ENCODE data around the gene ITPKC.

The ITPKC gene

GRCh38 chr19:40703029-40703755, 13.7 kb upstream of the ITPKC start:
- Histone ChIP-seq H3K27me3 (ENCODE audit: insufficient read depth, low read length, poor library complexity, severe bottlenecking) (no peaks in the 10 kb centered on the region), H3F3A (ENCODE audit: low read depth) (no peaks in the 10 kb centered on the region), H3K4me3 (ENCODE audit: low read length, poor library complexity, severe bottlenecking) (no peak overlapping the region), H4K20me1 (ENCODE audit: insufficient read depth, low read length, poor library complexity, severe bottlenecking) (no peaks in the 10 kb centered on the region), H3K36me3 (ENCODE audit: insufficient read depth, low read length) (peaks cover 13% of the 10 kb centered on the region; the same call in 1 of the 2 replicates), H3K9ac (ENCODE audit: low read depth, low read length, poor library complexity, severe bottlenecking) (no peak overlapping the region), H3K79me2 (ENCODE audit: insufficient read depth, low read length) (no peaks in the 10 kb centered on the region), H3K9me2 (replicated peaks; ENCODE audit: low read depth, low read length) (no peaks in the 10 kb centered on the region), H2AFZ (ENCODE audit: low read length) (no peak overlapping the region), H3K4me1 (ENCODE audit: insufficient read depth, low read length, poor library complexity, severe bottlenecking) (no peaks in the 10 kb centered on the region), H3K9me3 (ENCODE audit: insufficient read depth, low read depth, low read length) (no peaks in the 10 kb centered on the region), H3K4me2 (ENCODE audit: low read depth, low read length, poor library complexity, severe bottlenecking) (no peak overlapping the region)
- no peak for TF ChIP-seq EZH2phosphoT487 (IDR thresholded peaks at IDR 0.05; ENCODE audit: borderline replicate concordance)
- TF ChIP-seq CTCF (conservative IDR thresholded peaks at IDR 0.05; ENCODE audit: low read length), result no peak

- H4K20me1 ChIP-seq (ENCODE audit: insufficient read depth, low read length, poor library complexity, severe bottlenecking), result no peaks in the 10 kb centered on the region
- H3K36me3 ChIP-seq (ENCODE audit: insufficient read depth, low read length), result peaks cover 13% of the 10 kb centered on the region; the same call in 1 of the 2 replicates
- no peak overlapping the region for H2AFZ ChIP-seq (ENCODE audit: low read length)
Measured at GRCh38 chr19:40704491-40705361, 12.2 kb upstream of the ITPKC start.

GRCh38 chr19:40705362-40705651, 11.6 kb upstream of the ITPKC start:
- H3K79me2 ChIP-seq (ENCODE audit: insufficient read depth, low read length), result no peaks in the 10 kb centered on the region
- no peak overlapping the region for H3K4me2 ChIP-seq (ENCODE audit: low read depth, low read length, poor library complexity, severe bottlenecking)
- no peak overlapping the region for H2AFZ ChIP-seq (ENCODE audit: low read length)
- H3K9me2 ChIP-seq (replicated peaks; ENCODE audit: low read depth, low read length), result no peaks in the 10 kb centered on the region
- H3K27me3 ChIP-seq (ENCODE audit: insufficient read depth, low read length, poor library complexity, severe bottlenecking), result no peaks in the 10 kb centered on the region
- H3K9ac ChIP-seq (ENCODE audit: low read depth, low read length, poor library complexity, severe bottlenecking), result no peak overlapping the region
- no peaks in the 10 kb centered on the region for H4K20me1 ChIP-seq (ENCODE audit: insufficient read depth, low read length, poor library complexity, severe bottlenecking)
- no peak for TF ChIP-seq CTCF (conservative IDR thresholded peaks at IDR 0.05; ENCODE audit: low read length)
- TF ChIP-seq EZH2phosphoT487 (IDR thresholded peaks at IDR 0.05; ENCODE audit: borderline replicate concordance), result no peak
- H3K4me3 ChIP-seq (ENCODE audit: low read length, poor library complexity, severe bottlenecking), result no peak overlapping the region
- no peaks in the 10 kb centered on the region for H3K9me3 ChIP-seq (ENCODE audit: insufficient read depth, low read depth, low read length)
- no peaks in the 10 kb centered on the region for H3F3A ChIP-seq (ENCODE audit: low read depth)
- peaks cover 13% of the 10 kb centered on the region; the same call in 1 of the 2 replicates for H3K36me3 ChIP-seq (ENCODE audit: insufficient read depth, low read length)
- no peaks in the 10 kb centered on the region for H3K4me1 ChIP-seq (ENCODE audit: insufficient read depth, low read length, poor library complexity, severe bottlenecking)

More at GRCh38 chr19:40704491-40705361, 12.2 kb upstream of the ITPKC start:
- Histone ChIP-seq H3K4me3 (ENCODE audit: low read length, poor library complexity, severe bottlenecking) (no peak overlapping the region), H3K4me1 (ENCODE audit: insufficient read depth, low read length, poor library complexity, severe bottlenecking) (no peaks in the 10 kb centered on the region), H3K79me2 (ENCODE audit: insufficient read depth, low read length) (no peaks in the 10 kb centered on the region), H3K27me3 (ENCODE audit: insufficient read depth, low read length, poor library complexity, severe bottlenecking) (no peaks in the 10 kb centered on the region), H3K9me3 (ENCODE audit: insufficient read depth, low read depth, low read length) (no peaks in the 10 kb centered on the region), H3F3A (ENCODE audit: low read depth) (no peaks in the 10 kb centered on the region), H3K9me2 (replicated peaks; ENCODE audit: low read depth, low read length) (no peaks in the 10 kb centered on the region), H3K9ac (ENCODE audit: low read depth, low read length, poor library complexity, severe bottlenecking) (no peak overlapping the region), H3K4me2 (ENCODE audit: low read depth, low read length, poor library complexity, severe bottlenecking) (no peak overlapping the region)
- TF ChIP-seq CTCF (conservative IDR thresholded peaks at IDR 0.05; ENCODE audit: low read length), result no peak
